SK-N-SH (cell line): ENCODE results near the gene PNRC2.

ENCODE experiments used
- CTCF ChIP-seq: fragments of 200-600 bp; sonication (generic); IDR thresholded peaks from 2 replicates; pipeline ENCODE4 v1.6.1; 2017; ENCODE audit warnings: antibody characterized with exemption, mild to moderate bottlenecking, moderate library complexity
- EP300 ChIP-seq, 2 experiments: IDR thresholded peaks; 2 replicates each; pipeline versions ENCODE4 v1.4.0 to v1.6.1; 2012; ENCODE audit warnings: borderline replicate concordance in 1 of 2, low read depth in 1 of 2, low read length in 1 of 2
- FOXM1 ChIP-seq: IDR thresholded peaks from 2 replicates; pipeline ENCODE4 v1.4.0; 2012; ENCODE audit warnings: low read depth, mild to moderate bottlenecking
- MEF2A ChIP-seq: IDR thresholded peaks from 2 replicates; pipeline ENCODE4 v1.4.0; 2012; ENCODE audit warnings: low read depth, borderline replicate concordance
- RCOR1 ChIP-seq: fragments of 150-350 bp; IDR thresholded peaks from 2 replicates; pipeline ENCODE4 v1.6.1; 2017; ENCODE audit warnings: antibody characterized with exemption, low read length
- RFX5 ChIP-seq: IDR thresholded peaks from 2 replicates; pipeline ENCODE4 v1.6.1; 2012; ENCODE audit warnings: mild to moderate bottlenecking, improper control_type of control experiment, low read length
- SIN3A ChIP-seq: IDR thresholded peaks from 2 replicates; pipeline ENCODE4 v1.6.1; 2012; ENCODE audit warnings: low read depth, mild to moderate bottlenecking, low read length, moderate library complexity, borderline replicate concordance
- TCF12 ChIP-seq: IDR thresholded peaks from 2 replicates; pipeline ENCODE4 v1.4.0; 2012
- TF ChIP-seq, protein P1 (sequence below): IDR thresholded peaks from 2 replicates; pipeline ENCODE4 v1.4.0; 2012; ENCODE audit warnings: low read depth
- TF ChIP-seq, protein P2 (sequence below): IDR thresholded peaks from 2 replicates; pipeline ENCODE4 v1.6.1; 2012; ENCODE audit warnings: mild to moderate bottlenecking, low read depth, low read length, moderate library complexity

DNA sequence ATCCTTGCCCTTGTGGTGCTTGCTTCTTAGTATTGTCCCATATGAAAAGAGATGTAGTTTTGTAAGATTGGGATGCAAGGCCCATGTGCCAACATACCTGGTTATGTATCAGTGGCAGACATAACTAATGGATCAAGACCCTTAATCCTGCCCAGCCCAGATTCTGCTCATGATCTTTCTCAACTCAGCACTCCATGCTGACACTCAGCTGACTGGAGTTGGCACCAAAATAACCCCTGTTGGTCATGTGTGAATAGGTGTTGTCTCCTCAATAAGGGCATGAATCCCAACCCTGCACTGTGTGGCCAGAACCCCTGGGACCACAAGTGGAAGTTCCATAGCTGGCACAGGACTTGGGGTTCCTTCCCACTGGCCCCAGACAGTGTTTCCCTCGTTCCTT is 32.5 kb upstream of the PNRC2 start:
- TF ChIP-seq, protein P1, sequence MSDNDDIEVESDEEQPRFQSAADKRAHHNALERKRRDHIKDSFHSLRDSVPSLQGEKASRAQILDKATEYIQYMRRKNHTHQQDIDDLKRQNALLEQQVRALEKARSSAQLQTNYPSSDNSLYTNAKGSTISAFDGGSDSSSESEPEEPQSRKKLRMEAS: no peak
- TF ChIP-seq, protein P2, sequence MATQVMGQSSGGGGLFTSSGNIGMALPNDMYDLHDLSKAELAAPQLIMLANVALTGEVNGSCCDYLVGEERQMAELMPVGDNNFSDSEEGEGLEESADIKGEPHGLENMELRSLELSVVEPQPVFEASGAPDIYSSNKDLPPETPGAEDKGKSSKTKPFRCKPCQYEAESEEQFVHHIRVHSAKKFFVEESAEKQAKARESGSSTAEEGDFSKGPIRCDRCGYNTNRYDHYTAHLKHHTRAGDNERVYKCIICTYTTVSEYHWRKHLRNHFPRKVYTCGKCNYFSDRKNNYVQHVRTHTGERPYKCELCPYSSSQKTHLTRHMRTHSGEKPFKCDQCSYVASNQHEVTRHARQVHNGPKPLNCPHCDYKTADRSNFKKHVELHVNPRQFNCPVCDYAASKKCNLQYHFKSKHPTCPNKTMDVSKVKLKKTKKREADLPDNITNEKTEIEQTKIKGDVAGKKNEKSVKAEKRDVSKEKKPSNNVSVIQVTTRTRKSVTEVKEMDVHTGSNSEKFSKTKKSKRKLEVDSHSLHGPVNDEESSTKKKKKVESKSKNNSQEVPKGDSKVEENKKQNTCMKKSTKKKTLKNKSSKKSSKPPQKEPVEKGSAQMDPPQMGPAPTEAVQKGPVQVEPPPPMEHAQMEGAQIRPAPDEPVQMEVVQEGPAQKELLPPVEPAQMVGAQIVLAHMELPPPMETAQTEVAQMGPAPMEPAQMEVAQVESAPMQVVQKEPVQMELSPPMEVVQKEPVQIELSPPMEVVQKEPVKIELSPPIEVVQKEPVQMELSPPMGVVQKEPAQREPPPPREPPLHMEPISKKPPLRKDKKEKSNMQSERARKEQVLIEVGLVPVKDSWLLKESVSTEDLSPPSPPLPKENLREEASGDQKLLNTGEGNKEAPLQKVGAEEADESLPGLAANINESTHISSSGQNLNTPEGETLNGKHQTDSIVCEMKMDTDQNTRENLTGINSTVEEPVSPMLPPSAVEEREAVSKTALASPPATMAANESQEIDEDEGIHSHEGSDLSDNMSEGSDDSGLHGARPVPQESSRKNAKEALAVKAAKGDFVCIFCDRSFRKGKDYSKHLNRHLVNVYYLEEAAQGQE: no peak
- TF ChIP-seq FOXM1: no peak
- no peak for TF ChIP-seq MEF2A
- TF ChIP-seq CTCF: no peak
- TF ChIP-seq TCF12: no peak
- no peak for TF ChIP-seq EP300 (IDR thresholded peaks at IDR 0.05; ENCODE audit: borderline replicate concordance in 1 of 2, low read depth in 1 of 2, low read length in 1 of 2)
- no peak for TF ChIP-seq RFX5
- no peak for TF ChIP-seq SIN3A
- TF ChIP-seq RCOR1: no peak
